GM13977 (cell line): ENCODE measurements around the gene TACC3.

ENCODE experiments used
- DNase-seq: peaks from one replicate; pipeline ENCODE4 v3.0.0; 2012; ENCODE audit warnings: low spot score
- in situ Hi-C: fragments of 300-500 bp; cut with MboI; formaldehyde crosslinking; loops from one replicate; pipeline ENCODE4 v1.12.0; 2022; ENCODE audit warnings: low sequenced_read_pairs, low pct_unique_long_range_greater_than_20kb, mixed read lengths, inconsistent platforms; ENCODE audit not compliant: unreplicated experiment
- TF ChIP-seq, protein P1 (sequence below): IDR thresholded peaks from 2 replicates; pipeline ENCODE4 v1.5.1; 2012; ENCODE audit warnings: mild to moderate bottlenecking, control low read depth; ENCODE audit not compliant: insufficient read depth; ENCODE audit errors: extremely low read depth, missing control alignments

TACC3 gene

DNA sequence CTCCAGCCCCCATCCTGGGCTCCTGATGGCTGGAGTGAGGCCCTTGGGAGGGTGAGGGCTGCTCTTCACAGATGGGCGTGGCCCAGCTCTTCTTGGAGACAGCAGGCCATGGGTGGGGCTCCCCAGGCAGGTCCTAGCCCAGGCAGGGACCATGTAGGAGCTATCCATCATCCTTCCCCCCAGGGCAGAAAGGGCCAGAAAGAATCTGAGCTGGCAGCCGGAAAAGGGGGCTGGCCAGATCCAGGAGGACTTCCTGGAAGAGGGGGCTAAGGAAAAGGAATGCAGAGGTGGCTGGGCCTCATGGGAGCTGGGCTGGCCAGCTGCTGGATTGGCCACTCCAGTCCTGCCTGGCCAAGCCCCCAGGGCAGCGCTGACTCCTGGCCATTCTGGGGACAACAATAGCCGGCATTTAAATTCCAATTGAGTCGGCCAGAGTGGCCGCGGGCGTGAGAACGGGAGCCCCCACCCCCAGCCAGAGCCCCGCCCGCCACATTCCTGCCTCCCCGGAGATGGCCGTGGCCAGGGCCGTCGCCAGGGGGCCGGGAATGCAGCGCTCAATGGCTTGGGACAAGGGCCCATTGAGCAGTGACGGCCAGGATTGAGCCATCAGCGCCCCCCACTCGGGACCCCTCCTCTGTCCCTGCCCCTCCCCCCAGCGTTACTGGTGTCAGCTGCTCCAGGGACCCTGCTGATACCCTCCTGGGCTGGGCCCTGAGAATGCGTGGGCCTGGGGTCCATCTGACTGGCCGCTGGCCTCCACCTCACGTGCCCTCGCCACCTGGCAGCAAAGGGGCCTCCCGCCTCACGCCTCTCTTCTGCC lies 56.7 kb downstream of the TACC3 start:
- no peak for DNase-seq
- TF ChIP-seq, protein P1, sequence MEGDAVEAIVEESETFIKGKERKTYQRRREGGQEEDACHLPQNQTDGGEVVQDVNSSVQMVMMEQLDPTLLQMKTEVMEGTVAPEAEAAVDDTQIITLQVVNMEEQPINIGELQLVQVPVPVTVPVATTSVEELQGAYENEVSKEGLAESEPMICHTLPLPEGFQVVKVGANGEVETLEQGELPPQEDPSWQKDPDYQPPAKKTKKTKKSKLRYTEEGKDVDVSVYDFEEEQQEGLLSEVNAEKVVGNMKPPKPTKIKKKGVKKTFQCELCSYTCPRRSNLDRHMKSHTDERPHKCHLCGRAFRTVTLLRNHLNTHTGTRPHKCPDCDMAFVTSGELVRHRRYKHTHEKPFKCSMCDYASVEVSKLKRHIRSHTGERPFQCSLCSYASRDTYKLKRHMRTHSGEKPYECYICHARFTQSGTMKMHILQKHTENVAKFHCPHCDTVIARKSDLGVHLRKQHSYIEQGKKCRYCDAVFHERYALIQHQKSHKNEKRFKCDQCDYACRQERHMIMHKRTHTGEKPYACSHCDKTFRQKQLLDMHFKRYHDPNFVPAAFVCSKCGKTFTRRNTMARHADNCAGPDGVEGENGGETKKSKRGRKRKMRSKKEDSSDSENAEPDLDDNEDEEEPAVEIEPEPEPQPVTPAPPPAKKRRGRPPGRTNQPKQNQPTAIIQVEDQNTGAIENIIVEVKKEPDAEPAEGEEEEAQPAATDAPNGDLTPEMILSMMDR, result no peak
- in situ Hi-C loops, result no loop called here

DNA sequence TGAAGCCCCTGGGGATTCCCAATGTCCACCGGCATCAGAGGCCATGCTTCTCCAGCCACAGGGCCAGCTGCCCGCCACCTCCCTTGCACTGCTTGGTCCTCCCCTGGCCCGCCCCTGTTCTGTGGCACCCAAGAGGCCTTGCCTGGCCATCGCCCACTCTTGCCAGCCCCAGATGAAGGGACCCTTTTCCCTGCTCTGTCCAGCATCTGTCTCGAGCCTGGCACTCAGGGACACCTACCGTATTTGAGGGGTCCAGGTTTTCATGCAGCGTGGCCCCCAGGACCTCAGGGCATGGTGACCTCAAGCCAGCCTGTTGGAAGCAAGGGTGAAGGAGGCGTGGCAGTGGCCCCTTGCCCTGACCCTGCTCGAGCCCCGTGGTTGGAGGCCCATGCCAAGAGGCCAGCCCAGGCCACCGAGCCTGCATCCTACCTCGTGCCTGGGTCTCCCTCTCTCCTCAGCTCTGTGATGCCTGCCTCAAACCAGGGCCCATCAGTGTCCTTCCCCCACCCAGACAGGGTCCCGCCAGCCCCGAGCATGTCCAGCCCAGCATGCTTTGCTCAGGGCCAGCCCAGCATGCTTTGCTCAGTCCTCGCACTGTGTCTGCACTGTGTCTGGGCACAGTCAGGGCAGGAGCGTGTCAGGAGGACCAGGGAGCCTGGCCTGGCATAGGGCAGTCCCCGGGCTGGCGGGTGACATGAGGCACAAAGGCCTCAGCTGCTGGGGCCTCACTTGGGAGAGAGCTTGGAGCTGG lies 57.5 kb downstream of the TACC3 start:
- TF ChIP-seq, protein P1, result no peak
- DNase-seq, result no peak
- in situ Hi-C loops, result no loop called here

DNA sequence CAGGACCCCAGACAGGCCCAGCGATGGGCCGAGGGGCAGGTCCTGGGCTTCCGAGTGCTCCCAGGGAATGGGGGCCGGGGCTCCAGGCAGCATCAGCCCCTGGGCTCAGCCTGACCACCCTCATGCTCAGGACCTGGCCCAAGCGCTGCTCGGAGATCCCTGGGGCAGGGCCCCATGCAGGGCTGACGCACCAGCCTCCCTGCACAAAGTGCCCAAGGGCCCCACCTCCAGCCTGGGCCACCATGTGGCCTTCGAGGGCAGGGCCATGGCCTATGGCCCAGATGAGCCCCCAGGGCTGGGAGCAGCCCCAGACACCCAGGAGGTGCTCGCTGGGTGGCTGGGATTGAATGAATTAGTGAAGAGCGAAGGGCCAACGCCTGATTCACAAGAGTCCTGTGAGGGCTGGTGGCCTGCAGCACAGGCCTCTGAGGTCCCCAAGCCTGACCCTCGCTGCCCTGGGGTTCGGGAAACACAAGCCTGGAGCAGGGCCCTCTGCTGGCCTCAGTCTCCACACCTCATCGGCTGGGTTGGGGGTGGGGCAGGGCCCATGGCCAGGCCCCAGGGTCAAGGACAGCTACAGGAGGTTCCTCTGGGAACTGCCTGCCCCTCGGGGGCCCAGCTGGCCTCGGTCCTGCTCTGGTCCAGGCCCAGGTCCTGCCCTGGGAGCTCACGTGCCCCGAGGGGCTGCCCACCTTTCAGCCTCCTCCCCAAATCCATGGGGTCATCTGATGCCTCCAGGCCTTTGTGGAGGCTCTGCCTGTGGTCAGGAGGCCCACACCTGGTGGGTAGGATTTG lies 58.5 kb downstream of the TACC3 start:
- in situ Hi-C loops, result no loop called here
- TF ChIP-seq, protein P1, result no peak
- DNase-seq, result no peak

DNA sequence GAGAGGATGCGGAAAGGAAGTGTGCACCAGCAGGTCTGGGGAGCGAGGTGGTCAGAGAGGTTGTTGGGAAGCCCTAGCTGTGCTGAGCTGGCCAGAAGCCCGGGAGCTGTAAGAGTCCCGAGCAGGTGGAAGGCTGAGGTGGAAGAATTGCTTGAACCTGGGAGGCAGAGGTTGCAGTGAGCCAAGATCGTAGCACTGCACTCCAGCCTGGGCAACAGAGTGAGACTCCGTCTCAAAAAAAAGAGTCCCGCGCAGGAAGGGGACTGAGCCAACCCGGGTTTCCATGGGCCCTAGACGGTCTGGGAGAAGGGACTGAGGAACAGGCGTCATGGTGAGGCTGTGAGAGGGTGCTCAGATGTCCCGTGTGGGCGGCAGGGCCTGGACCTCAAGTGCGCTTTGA lies 59.1 kb downstream of the TACC3 start:
- in situ Hi-C loops, result no loop called here
- TF ChIP-seq, protein P1, result no peak
- DNase-seq, result no peak

DNA sequence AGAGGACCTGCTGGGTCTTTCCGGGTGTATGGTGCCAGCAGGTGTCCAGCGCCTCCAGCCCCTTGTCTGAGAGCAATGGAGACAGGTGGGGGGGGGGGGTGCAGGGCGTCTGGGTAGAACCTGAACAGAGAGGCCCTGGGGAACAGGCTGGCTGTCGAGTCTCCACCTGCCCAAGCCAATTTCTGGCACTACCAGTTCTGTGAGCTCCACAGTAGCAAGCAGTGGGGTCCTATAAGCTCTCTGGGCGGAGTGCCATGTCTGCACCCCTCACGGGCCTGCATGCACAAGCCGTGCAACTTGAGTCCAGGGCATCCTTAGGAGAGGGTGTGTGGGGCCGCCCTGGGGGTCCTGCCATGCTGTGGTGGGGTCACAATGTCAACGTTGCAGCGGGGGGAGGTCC lies 61.7 kb downstream of the TACC3 start:
- DNase-seq, result no peak
- TF ChIP-seq, protein P1, result no peak
- in situ Hi-C loops, result no loop called here

DNA sequence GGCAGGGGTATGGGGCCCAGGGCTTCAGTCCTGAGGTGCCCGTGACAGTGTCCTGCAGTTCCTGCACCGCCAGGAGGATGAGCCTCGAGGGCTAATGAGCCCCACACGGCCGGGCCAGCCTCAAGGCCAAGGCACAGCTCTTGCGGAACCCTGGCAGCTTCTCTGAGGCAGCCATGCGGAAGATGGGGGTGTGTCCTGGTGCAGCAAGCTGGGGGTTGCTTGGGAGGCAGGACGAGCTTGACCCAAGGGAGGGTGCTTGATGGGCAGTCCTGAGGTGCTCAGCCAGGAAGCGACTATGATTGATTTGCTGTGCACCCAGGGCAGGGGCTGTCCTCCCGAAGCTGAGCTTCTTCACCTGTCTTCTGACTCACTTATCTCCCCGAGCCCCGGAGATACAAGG lies 62.6 kb downstream of the TACC3 start:
- TF ChIP-seq, protein P1, result no peak
- in situ Hi-C loops, result no loop called here
- no peak for DNase-seq
